ENCODE measurements around the gene TP53I13.

Gene TP53I13

DNA sequence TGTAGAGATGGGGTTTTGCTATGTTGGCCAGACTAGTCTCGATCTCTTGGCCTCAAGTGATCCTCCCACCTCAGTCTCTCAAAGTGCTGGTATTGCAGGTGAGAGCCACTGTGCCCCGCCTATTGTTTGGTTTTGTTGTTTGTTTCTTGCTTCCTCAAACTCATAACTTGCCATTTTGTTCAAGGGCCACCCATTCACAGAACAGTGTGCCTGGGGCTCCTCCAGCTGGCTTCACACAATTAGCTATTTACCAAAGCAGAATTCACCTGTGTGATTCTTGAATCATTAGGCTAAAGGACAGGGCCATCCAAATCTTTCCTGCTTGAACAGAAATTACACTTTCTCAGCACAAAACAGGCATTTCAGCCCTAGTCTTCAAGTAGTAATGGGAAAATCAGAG lies 8.9 kb upstream of the TP53I13 start (continued):
- no peak for TF ChIP-seq ZNF366 (tag by site-specific recombination; conservative IDR thresholded peaks at IDR 0.05)
- TF ChIP-seq, protein P1, sequence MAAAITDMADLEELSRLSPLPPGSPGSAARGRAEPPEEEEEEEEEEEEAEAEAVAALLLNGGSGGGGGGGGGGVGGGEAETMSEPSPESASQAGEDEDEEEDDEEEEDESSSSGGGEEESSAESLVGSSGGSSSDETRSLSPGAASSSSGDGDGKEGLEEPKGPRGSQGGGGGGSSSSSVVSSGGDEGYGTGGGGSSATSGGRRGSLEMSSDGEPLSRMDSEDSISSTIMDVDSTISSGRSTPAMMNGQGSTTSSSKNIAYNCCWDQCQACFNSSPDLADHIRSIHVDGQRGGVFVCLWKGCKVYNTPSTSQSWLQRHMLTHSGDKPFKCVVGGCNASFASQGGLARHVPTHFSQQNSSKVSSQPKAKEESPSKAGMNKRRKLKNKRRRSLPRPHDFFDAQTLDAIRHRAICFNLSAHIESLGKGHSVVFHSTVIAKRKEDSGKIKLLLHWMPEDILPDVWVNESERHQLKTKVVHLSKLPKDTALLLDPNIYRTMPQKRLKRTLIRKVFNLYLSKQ (tag by site-specific recombination; IDR thresholded peaks at IDR 0.05; ENCODE audit: borderline replicate concordance): no peak
- TF ChIP-seq ZNF701 (tag by site-specific recombination; IDR thresholded peaks at IDR 0.05): no peak
- no peak for TF ChIP-seq ZNF37A (tag by site-specific recombination; IDR thresholded peaks at IDR 0.05)
- no peak for TF ChIP-seq ZNF626 (tag by site-specific recombination; IDR thresholded peaks at IDR 0.05)

DNA sequence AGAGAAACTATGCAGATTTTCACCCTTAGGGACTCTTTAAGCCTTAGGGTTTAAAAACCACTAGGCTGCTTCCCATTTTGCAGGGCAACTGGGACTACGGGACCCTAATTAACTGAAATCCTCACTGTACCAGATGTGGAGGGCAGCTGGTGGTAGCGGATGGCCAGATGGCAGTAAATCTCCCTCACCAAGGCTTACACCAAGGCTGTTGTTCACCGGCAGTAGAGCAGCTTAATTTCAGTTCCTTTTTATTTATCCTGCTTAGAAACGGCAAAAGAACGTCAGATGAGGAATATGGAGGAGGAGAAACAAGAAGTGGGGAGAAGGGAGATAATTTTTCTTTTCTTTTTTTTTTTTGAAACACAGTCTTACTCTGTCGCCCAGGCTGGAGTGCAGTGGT lies 8.2 kb upstream of the TP53I13 start:
- Histone ChIP-seq H3K4me1 (ENCODE audit: control insufficient read depth, insufficient read depth, low read length) (no peaks in the 10 kb centered on the region; the same call in 1 of the 2 replicates), H3K4me3 (ENCODE audit: low read depth, low read length) (no peak overlapping the region), H3K9me3 (ENCODE audit: control insufficient read depth, insufficient read depth, low read depth, low read length) (no peaks in the 10 kb centered on the region), H3K27ac (ENCODE audit: extremely low read depth, low read depth, low read length) (no peak overlapping the region), H3K36me3 (ENCODE audit: control insufficient read depth in 2 of 2, insufficient read depth in 1 of 2, low read length in 2 of 2) (peaks cover 9 to 14% of the 10 kb centered on the region in 2 experiments)
- POLR2A ChIA-PET: no interaction called here
- CTCF ChIA-PET: interaction anchor here (0.6 kb wide), 1 partner anchor 247 kb away, joined by 5 read pairs; no protein-coding TSS in a partner anchor
- TF ChIP-seq, protein P2, sequence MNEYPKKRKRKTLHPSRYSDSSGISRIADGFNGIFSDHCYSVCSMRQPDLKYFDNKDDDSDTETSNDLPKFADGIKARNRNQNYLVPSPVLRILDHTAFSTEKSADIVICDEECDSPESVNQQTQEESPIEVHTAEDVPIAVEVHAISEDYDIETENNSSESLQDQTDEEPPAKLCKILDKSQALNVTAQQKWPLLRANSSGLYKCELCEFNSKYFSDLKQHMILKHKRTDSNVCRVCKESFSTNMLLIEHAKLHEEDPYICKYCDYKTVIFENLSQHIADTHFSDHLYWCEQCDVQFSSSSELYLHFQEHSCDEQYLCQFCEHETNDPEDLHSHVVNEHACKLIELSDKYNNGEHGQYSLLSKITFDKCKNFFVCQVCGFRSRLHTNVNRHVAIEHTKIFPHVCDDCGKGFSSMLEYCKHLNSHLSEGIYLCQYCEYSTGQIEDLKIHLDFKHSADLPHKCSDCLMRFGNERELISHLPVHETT (tag by site-specific recombination; IDR thresholded peaks at IDR 0.05): no peak
- TF ChIP-seq ZBTB20 (tag by site-specific recombination; IDR thresholded peaks at IDR 0.05): no peak

DNA sequence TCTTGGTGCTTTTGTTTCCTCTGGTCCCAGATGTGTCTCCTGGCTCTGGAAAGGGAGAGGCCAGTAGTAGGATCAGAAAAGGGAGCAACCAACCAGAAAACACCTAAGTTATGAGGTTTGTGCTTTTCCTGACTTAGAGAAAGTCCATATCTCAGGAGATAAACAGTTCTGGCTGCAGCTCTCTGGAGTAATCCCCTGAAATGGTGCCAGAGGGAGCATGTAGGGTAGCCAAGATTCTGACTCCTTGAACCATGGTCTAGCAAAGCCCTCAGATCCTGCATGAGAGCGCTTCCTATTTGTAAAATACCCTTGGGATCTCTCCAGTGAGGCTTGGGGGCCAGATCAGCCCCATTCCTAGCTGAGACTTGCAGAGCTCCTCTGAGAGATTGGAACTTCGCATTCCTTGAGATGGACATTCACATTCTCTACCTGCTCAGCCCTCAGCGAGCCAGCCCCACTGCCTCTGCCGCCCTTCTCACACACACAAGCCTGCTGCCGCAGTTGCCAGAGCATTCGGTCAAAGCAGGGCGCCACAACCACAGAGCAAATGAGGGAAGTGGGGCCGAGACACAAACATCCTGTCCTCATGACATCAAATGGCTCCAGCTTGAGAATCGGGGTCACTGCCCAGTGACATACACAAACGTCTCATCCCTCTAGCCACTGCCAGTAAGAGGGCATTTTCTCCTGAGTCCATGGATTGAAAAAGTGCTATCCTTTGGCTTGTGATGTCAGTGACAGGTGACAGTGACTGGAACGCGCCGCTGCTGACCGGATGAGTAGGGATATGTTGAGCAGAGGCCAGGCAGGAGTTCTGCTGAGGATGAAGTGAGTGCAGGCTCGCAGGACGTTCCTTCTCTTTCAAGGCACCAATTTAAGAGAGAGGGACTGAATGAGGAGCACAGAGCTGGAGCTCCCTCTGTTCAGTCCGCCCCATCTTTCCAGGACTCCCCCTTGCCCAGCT lies 6.7 kb upstream of the TP53I13 start:
- ChIA-PET POLR2A (no interaction called here), CTCF (interaction anchor here (1.1 to 1.4 kb wide), 2 partner anchors 31 to 192 kb away, joined by 3 to 5 read pairs; partner anchors contain the start of gene ANKRD13B)
- no peak overlapping the region for H3K4me3 ChIP-seq (ENCODE audit: low read depth, low read length)
- H3K27ac ChIP-seq (ENCODE audit: extremely low read depth, low read depth, low read length): no peak overlapping the region
- no peaks in the 10 kb centered on the region for H3K9me3 ChIP-seq (ENCODE audit: control insufficient read depth, insufficient read depth, low read depth, low read length)
- H3K4me1 ChIP-seq (ENCODE audit: control insufficient read depth, insufficient read depth, low read length): peaks cover 8% of the 10 kb centered on the region; the same call in 1 of the 2 replicates
- TF ChIP-seq, protein P3, sequence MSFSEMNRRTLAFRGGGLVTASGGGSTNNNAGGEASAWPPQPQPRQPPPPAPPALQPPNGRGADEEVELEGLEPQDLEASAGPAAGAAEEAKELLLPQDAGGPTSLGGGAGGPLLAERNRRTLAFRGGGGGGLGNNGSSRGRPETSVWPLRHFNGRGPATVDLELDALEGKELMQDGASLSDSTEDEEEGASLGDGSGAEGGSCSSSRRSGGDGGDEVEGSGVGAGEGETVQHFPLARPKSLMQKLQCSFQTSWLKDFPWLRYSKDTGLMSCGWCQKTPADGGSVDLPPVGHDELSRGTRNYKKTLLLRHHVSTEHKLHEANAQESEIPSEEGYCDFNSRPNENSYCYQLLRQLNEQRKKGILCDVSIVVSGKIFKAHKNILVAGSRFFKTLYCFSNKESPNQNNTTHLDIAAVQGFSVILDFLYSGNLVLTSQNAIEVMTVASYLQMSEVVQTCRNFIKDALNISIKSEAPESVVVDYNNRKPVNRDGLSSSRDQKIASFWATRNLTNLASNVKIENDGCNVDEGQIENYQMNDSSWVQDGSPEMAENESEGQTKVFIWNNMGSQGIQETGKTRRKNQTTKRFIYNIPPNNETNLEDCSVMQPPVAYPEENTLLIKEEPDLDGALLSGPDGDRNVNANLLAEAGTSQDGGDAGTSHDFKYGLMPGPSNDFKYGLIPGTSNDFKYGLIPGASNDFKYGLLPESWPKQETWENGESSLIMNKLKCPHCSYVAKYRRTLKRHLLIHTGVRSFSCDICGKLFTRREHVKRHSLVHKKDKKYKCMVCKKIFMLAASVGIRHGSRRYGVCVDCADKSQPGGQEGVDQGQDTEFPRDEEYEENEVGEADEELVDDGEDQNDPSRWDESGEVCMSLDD (tag by site-specific recombination; IDR thresholded peaks at IDR 0.05): no peak
- TF ChIP-seq ZFP37 (tag by site-specific recombination; IDR thresholded peaks at IDR 0.05) (no peak), SETDB1 (IDR thresholded peaks at IDR 0.05; ENCODE audit: insufficient read length, low read length) (no peak), ZNF623 (tag by site-specific recombination; IDR thresholded peaks at IDR 0.05) (no peak), ZNF2 (tag by site-specific recombination; IDR thresholded peaks at IDR 0.05) (no peak), HOXC10 (CRISPR knock-in tag; IDR thresholded peaks at IDR 0.05) (no peak), ZNF37A (tag by site-specific recombination; IDR thresholded peaks at IDR 0.05) (no peak), ZNF274 (IDR thresholded peaks at IDR 0.05; ENCODE audit: low read length) (no peak), ZNF274 (tag by site-specific recombination; IDR thresholded peaks at IDR 0.05; ENCODE audit: borderline replicate concordance) (no peak), ZEB2 (tag by site-specific recombination; IDR thresholded peaks at IDR 0.05) (no peak)
- TF ChIP-seq, protein P4, sequence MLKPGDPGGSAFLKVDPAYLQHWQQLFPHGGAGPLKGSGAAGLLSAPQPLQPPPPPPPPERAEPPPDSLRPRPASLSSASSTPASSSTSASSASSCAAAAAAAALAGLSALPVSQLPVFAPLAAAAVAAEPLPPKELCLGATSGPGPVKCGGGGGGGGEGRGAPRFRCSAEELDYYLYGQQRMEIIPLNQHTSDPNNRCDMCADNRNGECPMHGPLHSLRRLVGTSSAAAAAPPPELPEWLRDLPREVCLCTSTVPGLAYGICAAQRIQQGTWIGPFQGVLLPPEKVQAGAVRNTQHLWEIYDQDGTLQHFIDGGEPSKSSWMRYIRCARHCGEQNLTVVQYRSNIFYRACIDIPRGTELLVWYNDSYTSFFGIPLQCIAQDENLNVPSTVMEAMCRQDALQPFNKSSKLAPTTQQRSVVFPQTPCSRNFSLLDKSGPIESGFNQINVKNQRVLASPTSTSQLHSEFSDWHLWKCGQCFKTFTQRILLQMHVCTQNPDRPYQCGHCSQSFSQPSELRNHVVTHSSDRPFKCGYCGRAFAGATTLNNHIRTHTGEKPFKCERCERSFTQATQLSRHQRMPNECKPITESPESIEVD (tag by site-specific recombination; IDR thresholded peaks at IDR 0.05): no peak
- TF ChIP-seq, protein P5, sequence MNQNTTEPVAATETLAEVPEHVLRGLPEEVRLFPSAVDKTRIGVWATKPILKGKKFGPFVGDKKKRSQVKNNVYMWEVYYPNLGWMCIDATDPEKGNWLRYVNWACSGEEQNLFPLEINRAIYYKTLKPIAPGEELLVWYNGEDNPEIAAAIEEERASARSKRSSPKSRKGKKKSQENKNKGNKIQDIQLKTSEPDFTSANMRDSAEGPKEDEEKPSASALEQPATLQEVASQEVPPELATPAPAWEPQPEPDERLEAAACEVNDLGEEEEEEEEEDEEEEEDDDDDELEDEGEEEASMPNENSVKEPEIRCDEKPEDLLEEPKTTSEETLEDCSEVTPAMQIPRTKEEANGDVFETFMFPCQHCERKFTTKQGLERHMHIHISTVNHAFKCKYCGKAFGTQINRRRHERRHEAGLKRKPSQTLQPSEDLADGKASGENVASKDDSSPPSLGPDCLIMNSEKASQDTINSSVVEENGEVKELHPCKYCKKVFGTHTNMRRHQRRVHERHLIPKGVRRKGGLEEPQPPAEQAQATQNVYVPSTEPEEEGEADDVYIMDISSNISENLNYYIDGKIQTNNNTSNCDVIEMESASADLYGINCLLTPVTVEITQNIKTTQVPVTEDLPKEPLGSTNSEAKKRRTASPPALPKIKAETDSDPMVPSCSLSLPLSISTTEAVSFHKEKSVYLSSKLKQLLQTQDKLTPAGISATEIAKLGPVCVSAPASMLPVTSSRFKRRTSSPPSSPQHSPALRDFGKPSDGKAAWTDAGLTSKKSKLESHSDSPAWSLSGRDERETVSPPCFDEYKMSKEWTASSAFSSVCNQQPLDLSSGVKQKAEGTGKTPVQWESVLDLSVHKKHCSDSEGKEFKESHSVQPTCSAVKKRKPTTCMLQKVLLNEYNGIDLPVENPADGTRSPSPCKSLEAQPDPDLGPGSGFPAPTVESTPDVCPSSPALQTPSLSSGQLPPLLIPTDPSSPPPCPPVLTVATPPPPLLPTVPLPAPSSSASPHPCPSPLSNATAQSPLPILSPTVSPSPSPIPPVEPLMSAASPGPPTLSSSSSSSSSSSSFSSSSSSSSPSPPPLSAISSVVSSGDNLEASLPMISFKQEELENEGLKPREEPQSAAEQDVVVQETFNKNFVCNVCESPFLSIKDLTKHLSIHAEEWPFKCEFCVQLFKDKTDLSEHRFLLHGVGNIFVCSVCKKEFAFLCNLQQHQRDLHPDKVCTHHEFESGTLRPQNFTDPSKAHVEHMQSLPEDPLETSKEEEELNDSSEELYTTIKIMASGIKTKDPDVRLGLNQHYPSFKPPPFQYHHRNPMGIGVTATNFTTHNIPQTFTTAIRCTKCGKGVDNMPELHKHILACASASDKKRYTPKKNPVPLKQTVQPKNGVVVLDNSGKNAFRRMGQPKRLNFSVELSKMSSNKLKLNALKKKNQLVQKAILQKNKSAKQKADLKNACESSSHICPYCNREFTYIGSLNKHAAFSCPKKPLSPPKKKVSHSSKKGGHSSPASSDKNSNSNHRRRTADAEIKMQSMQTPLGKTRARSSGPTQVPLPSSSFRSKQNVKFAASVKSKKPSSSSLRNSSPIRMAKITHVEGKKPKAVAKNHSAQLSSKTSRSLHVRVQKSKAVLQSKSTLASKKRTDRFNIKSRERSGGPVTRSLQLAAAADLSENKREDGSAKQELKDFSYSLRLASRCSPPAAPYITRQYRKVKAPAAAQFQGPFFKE (tag by site-specific recombination; IDR thresholded peaks at IDR 0.05; ENCODE audit: borderline replicate concordance): no peak
- peaks cover 9 to 14% of the 10 kb centered on the region in 2 experiments for H3K36me3 ChIP-seq (ENCODE audit: control insufficient read depth in 2 of 2, insufficient read depth in 1 of 2, low read length in 2 of 2)

All from HEK293 (cell line).